Measurements from ENCODE around the gene AKAP7.

AKAP7 gene

GRCh38 chr6:131132360-131132759 lies 2.9 kb upstream of the AKAP7 start:
- DNase-seq (ENCODE audit: extremely low read depth in 1 of 2, low read depth in 1 of 2), result no peak

DNA sequence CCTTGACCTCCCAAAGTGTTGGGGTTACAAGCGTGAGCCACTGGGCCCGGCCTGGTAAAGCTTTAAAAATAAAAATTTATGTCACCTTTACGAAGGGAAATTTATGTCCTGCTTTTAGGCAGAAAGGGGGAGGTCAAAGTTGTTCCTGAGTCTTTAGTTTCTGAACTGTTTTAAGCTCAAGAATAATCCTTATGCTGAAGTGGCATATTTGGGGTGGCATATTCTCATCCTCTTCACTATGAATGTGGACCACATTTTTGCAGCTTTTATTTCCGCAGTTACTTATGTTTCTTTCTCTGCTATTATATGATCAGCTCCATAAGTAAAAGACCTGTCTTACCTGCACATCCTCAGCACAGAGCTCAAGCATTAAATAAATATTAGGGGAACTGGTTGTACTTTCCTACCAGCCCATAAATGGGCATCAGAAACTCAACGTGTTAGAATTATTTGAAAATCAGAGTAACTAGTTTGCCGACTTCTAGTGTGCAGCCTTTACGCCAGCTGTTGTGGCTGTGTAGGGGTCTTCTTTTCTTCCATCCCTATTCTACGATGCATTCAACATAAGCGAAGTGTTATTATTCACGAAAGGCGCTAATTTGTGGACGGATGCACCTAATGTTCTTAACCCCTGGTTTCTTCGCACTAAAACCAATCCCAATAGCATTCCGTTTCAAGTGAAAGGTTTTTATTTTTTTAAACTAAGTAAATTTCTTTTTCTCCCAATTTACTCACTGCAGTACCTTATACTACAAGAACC lies 867 bp upstream of the AKAP7 start:
- DNase-seq (ENCODE audit: extremely low read depth in 1 of 2, low read depth in 1 of 2), result no peak

GRCh38 chr6:131134980-131135243 lies 355 bp upstream of the AKAP7 start:
- DNase-seq (ENCODE audit: extremely low read depth in 1 of 2, low read depth in 1 of 2), result no peak

- DNase-seq (ENCODE audit: extremely low read depth in 1 of 2, low read depth in 1 of 2), result no peak
Measured at GRCh38 chr6:131136021-131136786, 937 bp downstream of the AKAP7 start.

DNA sequence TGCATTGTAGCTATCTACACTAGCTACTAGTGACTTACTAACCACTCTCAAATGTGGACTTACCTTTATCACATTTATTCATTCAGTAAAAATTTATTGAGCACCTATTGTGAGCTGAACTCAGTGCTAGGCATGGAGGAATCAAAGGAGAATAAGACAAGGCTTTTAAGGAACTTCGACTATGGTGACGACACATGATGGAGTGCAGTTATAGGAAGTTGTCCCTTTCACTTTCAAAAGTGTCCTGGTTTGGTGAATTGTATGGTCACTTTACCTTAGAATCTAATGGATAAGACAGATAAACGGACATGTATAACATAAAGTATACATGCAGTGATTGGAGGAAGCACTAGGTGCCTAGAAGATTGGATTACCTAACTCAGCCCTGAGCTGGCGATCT lies 4.3 kb downstream of the AKAP7 start:
- DNase-seq (ENCODE audit: extremely low read depth in 1 of 2, low read depth in 1 of 2), result no peak

GRCh38 chr6:131143319-131143718 lies 8.1 kb downstream of the AKAP7 start:
- no peak for DNase-seq (ENCODE audit: extremely low read depth in 1 of 2, low read depth in 1 of 2)

DNA sequence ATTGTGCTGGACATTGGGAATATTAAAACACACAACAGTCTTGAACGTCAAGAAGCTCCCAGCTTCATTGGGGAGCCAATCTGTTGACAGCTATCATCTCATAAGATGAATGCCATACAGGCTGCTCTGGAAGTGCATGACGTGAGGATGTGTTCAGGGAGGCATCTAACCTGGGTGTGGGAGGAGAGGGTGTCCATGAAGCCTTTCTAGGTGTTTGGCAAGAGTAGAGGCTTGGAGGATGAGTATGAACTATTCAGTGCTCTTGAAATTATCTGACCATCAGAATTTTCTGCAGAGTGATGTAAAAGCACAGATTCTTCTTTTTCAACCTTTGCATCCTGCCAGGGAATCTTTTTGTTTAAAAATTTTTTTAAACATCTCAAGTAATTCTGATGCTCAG lies 11.6 kb downstream of the AKAP7 start:
- DNase-seq (ENCODE audit: extremely low read depth in 1 of 2, low read depth in 1 of 2), result no peak

GRCh38 chr6:131156411-131156810 lies 21.1 kb downstream of the AKAP7 start:
- no peak for DNase-seq (ENCODE audit: extremely low read depth in 1 of 2, low read depth in 1 of 2)

- DNase-seq (ENCODE audit: extremely low read depth in 1 of 2, low read depth in 1 of 2), result no peak
Measured at GRCh38 chr6:131159578-131159977, 24.3 kb downstream of the AKAP7 start.

GRCh38 chr6:131160254-131160758 lies 25.0 kb downstream of the AKAP7 start:
- DNase-seq (ENCODE audit: extremely low read depth in 1 of 2, low read depth in 1 of 2), result no peak

DNA sequence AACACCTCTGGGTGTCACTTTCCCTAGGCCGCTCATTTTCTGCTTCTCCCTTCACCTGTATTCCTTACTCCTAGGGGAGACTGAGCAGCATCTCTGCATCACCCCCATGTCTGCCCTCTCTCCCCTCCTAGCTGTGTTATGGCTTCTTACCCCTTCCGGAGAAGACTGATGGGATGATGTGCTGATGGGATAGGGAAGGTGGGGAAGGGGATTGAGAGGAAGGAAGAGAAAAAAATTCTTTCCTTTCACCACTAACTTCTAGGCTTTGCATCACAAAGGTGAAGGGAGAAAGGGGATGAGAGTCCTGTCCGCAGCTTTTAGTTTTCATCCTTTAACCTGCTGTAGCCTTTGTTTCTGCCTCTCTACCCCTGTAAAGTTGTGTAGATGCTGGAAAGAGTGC lies 26.7 kb downstream of the AKAP7 start:
- DNase-seq (ENCODE audit: extremely low read depth in 1 of 2, low read depth in 1 of 2), result no peak

DNA sequence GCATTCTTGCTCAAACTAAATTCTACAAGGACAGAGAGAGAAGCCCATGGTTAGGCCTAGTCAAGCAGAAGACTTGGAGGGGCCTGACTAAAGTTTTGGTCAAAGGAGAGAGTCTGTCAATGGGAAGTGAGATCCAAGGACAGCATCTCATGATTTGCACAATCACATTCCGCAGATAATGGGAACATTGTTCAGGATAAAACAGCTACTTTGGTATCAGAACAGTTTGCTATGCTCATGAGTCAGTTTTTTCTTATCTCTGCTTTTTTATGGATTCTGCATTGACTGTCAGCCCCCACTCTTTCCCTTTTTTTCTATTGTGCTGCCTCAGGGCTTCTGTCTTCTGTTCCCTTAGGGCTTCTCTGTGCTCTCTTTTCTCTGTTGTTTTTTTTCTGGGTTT lies 28.6 kb downstream of the AKAP7 start:
- DNase-seq (ENCODE audit: extremely low read depth in 1 of 2, low read depth in 1 of 2), result no peak

DNA sequence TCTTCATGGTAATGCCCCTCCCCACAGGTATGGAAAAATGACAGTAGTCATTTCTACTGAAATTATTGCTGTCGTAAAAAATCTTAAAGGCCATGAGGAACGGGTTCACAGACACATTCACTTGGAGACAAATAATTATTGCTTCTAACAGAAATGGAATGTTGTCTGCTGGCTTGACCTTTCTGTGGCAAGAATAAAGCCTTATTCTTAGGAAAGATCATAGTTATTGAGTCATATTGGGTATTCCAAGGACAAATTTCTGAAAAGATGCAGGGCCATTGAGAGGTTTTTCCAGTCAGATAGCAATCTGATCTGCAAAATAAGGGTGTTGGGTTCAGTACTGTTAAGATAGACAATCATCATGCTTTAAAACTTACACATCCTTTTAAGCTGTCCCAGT lies 29.2 kb downstream of the AKAP7 start:
- DNase-seq (ENCODE audit: extremely low read depth in 1 of 2, low read depth in 1 of 2), result no peak

GRCh38 chr6:131167773-131168172 lies 32.5 kb downstream of the AKAP7 start:
- no peak for DNase-seq (ENCODE audit: extremely low read depth in 1 of 2, low read depth in 1 of 2)

DNA sequence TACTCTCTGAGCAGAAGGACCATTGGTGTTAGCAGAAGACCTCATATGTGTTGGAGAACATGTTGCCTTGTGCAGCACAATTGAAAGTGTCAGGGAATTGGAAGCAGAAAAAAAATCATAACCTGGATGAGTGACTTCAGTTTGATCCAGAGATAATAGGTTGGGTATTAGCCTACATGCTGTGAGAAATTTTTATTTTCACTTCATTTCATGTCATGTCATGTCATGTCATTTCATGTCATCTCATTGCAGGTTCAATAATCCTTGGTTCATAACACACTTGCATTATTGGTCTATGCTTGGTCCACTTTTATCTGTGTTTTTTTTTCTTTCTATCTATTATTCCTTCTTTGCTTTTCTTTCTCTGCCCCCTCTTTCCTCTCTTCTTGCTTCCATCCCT lies 34.3 kb downstream of the AKAP7 start:
- no peak for DNase-seq (ENCODE audit: extremely low read depth in 1 of 2, low read depth in 1 of 2)

DNA sequence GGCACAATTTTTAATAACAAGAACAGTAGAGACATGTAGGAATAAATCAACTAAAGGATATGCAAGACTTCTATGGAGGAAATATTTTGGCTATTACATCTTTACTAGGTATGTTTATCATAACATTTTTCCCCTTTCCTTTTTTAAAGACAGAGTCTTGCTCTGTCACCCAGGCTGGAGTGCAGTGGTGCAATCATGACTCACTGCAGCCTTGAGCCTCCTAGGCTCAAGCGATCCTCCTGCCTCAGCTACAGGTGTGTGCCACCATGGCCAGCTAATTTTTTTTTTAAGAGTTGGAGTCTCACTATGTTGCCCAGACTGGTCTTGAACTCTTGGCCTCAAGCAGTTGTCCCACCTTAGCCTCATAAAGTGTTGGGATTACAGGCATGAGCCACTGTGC lies 37.0 kb downstream of the AKAP7 start:
- no peak for DNase-seq (ENCODE audit: extremely low read depth in 1 of 2, low read depth in 1 of 2)

DNA sequence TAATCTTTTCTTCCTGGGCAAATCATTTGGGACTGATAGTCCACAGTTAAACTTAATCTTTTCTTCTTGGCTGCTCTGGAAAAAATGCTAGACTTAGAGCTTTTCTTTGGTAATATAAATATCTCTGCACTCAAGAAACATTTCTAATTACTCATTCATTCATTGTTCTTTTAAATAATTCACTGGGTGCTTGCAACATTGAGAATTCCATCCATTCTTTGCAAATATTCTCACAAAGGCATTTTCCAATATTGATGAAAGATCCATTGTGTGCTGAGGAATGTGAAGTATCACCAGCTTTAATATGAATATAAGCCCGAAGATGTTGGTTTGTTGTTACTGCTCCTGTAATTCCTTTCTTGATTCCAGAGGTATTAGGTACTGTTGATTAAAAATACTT lies 38.4 kb downstream of the AKAP7 start:
- DNase-seq (ENCODE audit: extremely low read depth in 1 of 2, low read depth in 1 of 2), result no peak

DNA sequence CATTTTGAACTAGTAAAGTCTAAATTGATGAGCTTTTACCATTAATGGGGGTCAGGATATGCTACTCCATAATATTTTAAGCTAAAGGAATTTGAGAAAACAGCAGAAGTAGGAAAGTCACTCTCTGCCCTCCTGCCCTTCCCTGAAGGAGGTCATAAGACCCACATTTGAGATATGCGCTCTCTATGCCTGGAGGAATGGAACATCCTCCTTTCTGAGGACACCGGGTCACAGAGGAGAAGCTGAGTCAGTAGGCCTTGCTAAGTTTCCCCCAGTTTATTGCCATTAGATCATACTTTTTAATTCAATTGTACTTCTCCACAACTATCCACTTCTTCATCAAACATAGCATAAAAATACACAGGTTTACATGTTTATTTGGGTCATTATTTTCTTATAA lies 40.3 kb downstream of the AKAP7 start:
- no peak for DNase-seq (ENCODE audit: extremely low read depth in 1 of 2, low read depth in 1 of 2)

GRCh38 chr6:131177996-131178395 lies 42.7 kb downstream of the AKAP7 start:
- no peak for DNase-seq (ENCODE audit: extremely low read depth in 1 of 2, low read depth in 1 of 2)

- no peak for DNase-seq (ENCODE audit: extremely low read depth in 1 of 2, low read depth in 1 of 2)
Measured at GRCh38 chr6:131182991-131183425, 47.7 kb downstream of the AKAP7 start.

GRCh38 chr6:131183427-131184095 lies 48.3 kb downstream of the AKAP7 start:
- no peak for DNase-seq (ENCODE audit: extremely low read depth in 1 of 2, low read depth in 1 of 2)

DNA sequence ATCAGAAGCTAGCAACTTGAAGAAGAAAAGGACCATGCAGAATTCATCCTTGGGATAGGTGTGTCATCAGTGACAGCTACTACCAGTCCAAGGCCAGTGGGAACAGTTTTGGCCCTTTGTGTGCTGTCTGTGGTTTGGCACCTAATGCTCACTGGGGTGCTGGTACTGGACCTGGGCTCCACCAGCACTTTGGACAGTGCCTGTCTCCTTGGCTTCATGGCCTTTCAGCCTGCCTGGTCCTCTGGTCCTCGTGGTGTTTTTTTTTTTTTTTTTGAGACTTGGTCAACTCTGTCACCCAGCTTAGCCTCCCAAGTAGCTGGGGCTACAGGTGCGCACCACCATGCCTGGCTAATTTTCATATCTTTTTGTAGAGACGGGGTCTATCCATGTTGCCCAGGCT lies 56.3 kb downstream of the AKAP7 start:
- no peak for DNase-seq (ENCODE audit: extremely low read depth in 1 of 2, low read depth in 1 of 2)

All from stimulated activated CD8-positive, alpha-beta memory T cell treated with anti-CD3 and anti-CD28 coated beads, Interleukin-7, amount 100 ng/mL, for 48 hours (primary cell).